Lower leg skin (tissue), 3 donors: Measurements from ENCODE around the gene CIAO2A.

Source experiments
- POLR2A ChIP-seq, 2 donors: fragments of 450-650 bp; IDR thresholded peaks; one replicate each; pipeline ENCODE4 v1.6.1; 2016 to 2017; ENCODE audit warnings: antibody characterized with exemption in 2 of 2, mild to moderate bottlenecking in 1 of 2, moderate library complexity in 1 of 2
- TF ChIP-seq, protein P1 (sequence below), 3 donors: fragments of 450-650 bp; IDR thresholded peaks; one replicate each; pipeline ENCODE4 v1.5.1; 2016; ENCODE audit warnings: antibody characterized with exemption in 3 of 3, mild to moderate bottlenecking in 3 of 3, moderate library complexity in 2 of 3

DNA sequence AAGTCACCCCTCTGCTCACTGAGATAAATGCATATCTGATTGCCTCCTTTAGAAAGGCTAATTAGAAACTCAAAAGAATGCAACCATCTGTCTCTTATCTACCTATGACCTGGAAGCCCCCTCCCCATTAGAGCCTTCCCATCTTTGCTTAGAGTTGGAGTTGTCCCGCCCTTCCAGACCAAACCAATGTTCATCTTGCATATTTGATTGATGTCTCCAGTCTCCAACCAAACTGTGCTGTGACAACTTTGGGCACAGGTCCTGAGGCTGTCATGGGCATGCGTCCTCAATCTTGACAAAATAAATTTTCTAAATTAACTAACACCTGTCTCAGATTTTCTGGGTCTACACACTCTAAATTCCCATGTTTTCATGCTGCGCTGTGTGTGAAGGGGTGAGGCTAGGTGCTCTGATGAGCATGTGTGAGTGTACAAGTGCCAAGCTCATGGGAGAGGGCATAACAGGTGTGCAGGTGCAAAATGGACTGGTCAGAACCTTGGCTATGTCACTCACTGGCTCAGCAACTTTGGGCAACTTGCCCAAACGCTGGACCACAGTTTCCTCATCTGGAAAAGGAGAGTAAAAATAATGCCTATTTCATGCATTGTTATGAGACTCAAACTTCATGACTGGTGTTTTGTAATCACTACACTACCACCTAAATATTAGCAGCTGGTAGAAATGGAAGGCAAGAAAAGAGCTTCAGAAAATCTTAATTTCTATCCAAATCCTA, 54.6 kb downstream of the CIAO2A start:
- TF ChIP-seq, protein P1, sequence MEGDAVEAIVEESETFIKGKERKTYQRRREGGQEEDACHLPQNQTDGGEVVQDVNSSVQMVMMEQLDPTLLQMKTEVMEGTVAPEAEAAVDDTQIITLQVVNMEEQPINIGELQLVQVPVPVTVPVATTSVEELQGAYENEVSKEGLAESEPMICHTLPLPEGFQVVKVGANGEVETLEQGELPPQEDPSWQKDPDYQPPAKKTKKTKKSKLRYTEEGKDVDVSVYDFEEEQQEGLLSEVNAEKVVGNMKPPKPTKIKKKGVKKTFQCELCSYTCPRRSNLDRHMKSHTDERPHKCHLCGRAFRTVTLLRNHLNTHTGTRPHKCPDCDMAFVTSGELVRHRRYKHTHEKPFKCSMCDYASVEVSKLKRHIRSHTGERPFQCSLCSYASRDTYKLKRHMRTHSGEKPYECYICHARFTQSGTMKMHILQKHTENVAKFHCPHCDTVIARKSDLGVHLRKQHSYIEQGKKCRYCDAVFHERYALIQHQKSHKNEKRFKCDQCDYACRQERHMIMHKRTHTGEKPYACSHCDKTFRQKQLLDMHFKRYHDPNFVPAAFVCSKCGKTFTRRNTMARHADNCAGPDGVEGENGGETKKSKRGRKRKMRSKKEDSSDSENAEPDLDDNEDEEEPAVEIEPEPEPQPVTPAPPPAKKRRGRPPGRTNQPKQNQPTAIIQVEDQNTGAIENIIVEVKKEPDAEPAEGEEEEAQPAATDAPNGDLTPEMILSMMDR (IDR thresholded peaks at IDR 0.05) = no peak
- TF ChIP-seq POLR2A (IDR thresholded peaks at IDR 0.05) = no peak
